Measurements from ENCODE around the gene CCDC185. TPM values are rescaled to one million over a fixed set of nuclear protein-coding genes. Genes with fewer than 3 reads are reported as not detected.
A peak's percentile ranks its signal among the peaks of the same experiment; 100 is the strongest.
"Not testable (repeated sequence)": the region's sequence is repeated elsewhere in the genome, so short reads cannot be mapped to it uniquely, and the experiment has no call there.

The CCDC185 gene
- total RNA-seq, 1 donor from 2014 or later: not detected

DNA sequence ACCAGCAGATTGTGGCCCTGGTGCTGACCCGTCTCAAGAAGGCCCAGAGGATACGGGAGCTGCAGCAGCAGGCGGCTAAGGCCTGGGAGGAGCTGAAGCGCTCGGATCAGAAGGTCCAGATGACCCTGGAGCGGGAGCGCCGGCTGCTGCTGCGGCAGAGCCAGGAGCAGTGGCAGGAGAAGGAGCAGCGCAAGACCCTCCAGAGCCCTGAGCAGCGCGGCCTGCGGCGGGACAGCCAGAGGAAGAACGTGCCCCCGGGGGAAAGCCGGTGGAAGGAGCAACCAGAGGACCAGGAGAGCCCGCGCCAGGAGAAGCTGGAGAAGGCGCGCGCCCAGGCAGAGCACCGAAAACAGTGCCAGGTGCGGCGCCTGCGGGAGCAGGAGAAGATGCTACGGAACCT lies 1.0 kb downstream of the CCDC185 start:
- no peak for DNase-seq (ENCODE audit: low read depth in 2 of 2)

DNA sequence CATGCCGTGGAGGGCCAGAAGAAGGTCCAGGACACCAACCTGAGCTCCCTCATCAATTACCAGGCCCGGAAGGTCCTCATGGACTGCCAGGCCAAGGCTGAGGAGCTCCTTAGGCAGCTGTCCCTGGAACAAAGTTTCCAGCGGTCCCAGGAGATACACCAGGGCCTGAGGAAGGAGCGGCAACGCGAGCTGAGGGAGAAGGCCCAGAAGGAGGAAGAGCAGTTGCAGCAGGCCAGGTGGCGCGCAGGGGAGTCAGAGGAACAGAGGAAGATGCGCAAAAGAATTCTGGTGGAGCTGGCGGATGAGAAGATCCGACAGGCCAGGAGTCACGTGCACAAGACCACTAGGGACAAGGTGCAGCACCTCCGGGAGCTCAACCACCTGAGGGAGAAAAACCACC lies 1.5 kb downstream of the CCDC185 start:
- DNase-seq (ENCODE audit: low read depth in 2 of 2): no peak

DNA sequence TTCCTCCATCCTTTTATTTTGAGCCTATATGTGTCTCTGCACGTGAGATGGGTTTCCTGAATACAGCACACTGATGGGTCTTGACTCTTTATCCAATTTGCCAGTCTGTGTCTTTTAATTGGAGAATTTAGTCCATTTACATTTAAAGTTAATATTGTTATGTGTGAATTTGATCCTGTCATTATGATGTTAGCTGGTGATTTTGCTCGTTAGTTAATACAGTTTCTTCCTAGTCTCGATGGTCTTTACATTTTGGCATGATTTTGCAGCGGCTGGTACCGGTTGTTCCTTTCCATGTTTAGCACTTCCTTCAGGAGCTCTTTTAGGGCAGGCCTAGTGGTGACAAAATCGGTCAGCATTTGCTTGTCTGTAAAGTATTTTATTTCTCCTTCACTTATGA lies 6.2 kb downstream of the CCDC185 start:
- not testable (repeated sequence) for DNase-seq (ENCODE audit: low read depth in 2 of 2)

DNA sequence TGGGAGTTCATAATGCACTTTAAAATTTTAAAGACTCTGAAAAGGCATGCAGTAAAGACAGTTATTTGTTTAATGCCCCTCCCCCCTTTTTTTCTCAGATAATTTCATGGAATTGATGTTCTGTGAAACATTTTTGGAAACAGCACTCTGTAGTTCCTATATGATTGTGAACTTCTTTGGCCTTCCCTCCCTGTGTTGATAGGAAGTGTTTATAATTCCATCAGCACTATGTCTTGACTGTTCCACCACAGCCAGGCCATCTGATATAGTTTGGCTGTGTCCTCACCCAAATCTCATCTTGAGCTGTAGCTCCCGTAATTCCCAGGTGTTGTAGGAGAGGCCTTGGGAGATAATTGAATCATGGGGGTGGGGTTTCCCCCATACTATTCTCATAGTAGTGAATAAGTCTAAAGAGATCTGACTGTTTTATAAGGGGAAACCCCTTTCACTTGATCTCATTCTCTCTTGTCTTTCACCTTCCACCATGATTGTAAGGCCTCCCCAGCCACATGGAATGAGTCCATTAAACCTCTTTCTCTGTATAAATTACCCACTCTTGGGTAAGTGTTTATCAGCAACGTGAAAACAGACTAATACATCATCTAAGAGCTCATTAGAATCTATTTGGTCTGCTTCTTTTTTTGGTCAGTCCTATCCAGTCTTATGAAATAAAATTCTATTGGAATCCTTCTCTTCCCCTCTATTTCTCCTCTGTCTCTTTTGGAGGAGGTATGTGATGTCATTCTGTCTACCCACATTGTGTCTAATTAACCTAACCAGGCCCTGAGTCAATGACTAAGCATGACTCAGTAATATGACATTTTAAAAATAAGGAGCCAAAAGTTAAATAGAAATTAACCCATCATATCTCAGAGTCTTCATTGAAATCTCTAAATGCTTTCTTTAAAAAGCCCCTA lies 8.9 kb downstream of the CCDC185 start:
- peak in 1 of 2 donors; percentile 64 for DNase-seq (ENCODE audit: low read depth in 2 of 2)

DNA sequence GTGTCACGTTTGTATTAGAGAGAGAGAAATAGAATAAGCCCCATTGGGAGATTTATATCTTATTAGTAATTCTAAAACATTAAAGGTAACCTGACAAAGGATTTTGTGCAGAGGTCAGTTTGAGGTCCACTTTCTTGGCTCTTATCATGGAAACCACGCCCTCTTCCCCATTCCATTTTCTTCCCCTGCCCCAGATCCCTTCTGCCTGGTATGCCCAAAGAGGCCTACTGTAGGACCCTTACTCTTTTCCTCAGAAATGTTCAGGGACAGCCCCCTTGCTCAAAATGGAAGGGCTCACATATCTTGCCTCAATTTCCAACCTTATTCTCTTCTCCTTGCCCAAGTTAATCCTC lies 9.6 kb downstream of the CCDC185 start:
- no peak for DNase-seq (ENCODE audit: low read depth in 2 of 2)

DNA sequence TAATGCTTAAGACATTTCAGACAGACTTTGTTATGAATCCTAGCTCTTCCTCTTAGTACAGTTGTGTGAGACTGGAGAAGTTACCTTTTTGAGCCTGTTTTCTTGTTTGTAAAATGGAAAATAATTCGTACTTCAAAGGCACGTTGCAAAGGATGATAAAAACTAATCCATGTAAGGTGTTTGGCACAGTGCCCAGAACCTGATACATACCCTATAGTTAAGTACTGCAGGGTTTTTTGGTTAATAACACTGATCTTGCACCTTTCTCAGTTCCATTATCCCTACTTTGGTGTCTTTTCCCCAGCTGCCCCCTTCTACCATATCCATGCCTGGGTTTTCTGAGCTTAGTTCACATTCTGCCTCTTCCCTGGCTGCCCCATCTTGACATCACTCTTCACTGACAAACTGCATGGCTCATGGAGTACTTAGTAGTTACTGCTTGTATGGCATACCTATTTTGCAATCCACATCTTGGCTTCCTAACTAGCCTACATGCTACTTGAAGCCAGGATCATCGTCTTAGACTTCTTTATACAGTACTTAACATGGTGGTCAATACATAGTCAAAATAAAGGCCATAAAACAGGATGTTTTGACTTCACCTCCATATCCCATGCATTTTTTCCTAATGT lies 10.1 kb downstream of the CCDC185 start:
- DNase-seq (ENCODE audit: low read depth in 2 of 2): no peak

DNA sequence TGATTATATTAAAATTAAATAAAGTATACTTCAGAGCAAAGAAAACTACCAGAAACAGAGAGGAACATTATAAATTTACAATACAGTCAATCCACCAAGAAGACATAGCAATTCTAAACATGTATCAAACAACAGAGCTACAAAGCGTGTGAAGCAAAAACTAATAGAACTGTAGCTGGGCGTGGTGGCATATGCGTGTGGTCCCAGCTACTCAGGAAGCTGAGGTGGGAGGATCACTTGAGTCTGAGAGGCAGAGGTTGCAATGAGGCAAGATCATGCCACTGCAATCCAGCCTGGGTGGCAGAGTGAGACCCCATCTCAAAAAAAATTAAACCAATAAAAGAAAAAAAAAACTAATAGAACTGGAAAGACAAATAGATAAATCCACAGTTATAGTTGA lies 12.3 kb downstream of the CCDC185 start:
- no peak for DNase-seq (ENCODE audit: low read depth in 2 of 2)

DNA sequence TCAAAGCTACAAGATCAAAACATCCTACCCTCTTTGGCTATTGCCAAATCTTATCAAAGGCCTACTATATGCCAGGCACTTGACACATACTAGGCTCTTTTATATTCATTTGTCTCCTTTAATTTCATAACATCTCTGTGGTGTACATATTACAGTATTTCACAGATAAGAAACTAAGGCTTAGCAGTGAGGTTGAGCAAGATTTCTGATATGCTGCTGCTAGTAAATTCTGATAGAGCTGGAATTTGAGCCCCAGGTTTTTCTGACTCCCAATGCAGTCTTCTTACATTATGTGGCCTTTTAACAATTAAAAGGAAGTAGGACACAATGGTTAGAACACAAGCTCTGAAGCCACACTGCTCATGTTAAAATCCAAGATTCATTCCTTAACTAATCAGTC lies 16.8 kb downstream of the CCDC185 start:
- DNase-seq (ENCODE audit: low read depth in 2 of 2): no peak

DNA sequence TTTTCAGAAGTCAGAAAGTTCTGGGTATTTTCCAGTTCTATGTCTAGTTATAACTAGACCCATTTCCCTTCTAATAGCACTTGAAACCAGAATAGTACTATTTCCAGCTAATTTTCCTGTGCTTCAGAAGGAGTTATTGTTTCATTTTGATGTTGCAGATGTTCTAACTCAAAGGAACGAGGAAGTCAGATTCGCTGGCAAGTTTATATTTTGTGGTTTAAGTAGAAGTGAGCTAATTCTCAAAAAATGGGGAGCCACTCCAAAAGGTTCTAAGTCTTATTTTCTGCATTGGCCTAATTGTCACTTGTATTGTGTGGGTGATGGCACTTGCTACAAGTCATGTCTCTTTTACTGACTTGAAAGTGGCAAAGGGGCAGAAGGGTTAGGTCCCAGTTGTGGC lies 18.1 kb downstream of the CCDC185 start:
- DNase-seq (ENCODE audit: low read depth in 2 of 2): no peak

DNA sequence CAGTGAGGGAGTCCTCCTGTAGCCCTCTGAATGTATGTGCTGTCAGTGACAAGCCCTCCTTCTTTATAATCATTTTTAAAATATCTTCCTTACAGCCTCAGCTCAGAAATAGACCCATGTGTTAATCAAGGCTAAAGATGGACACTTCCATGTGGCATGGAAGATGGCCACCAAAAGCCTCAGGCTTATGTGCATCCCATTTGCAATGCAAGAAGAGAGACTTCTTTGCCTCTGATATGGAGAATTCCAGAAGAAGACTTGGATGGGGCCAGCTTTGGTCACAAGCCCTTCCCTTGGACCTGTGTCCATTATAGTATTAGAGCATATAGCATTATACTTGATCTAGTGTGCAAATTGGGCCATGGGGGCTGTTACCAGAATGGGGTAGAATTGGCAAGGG lies 18.5 kb downstream of the CCDC185 start:
- no peak for DNase-seq (ENCODE audit: low read depth in 2 of 2)

DNA sequence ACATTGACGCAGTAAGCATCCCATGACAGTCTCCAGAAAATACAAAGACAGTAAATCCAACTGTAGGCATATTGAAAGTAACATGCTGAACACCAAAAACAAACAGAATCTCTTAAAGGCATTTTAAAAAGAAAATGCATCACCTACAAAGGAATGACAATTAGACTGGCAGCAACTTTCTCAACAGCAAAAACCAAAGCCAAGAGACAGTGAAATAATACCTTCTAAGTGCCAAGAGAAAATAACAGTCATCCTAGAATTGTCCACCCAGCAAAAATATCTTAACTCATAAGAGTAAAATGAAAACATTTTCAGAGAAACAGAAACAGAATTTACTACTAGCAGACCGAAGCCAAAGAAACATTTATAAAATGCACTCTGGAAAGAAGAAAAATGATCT lies 20.0 kb downstream of the CCDC185 start:
- no peak for DNase-seq (ENCODE audit: low read depth in 2 of 2)

DNA sequence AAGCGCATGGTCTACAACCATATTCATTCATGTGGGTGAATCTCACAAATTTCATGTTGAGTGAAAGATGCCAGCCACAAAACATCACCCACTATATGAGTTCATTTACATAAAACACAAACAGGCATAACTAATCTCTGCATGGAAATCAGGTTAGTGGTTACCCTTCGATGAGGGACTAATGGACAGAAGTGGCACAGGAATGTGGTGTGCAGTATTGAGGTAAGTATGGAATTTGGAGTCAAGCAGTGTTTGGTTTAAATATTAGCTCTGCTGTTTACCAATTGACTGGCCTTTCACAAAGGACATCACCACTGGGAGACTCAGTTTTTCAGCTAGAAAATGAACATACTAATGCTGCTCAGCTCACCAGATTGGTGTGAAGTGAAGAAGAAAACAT lies 24.2 kb downstream of the CCDC185 start:
- DNase-seq (ENCODE audit: low read depth in 2 of 2): no peak

DNA sequence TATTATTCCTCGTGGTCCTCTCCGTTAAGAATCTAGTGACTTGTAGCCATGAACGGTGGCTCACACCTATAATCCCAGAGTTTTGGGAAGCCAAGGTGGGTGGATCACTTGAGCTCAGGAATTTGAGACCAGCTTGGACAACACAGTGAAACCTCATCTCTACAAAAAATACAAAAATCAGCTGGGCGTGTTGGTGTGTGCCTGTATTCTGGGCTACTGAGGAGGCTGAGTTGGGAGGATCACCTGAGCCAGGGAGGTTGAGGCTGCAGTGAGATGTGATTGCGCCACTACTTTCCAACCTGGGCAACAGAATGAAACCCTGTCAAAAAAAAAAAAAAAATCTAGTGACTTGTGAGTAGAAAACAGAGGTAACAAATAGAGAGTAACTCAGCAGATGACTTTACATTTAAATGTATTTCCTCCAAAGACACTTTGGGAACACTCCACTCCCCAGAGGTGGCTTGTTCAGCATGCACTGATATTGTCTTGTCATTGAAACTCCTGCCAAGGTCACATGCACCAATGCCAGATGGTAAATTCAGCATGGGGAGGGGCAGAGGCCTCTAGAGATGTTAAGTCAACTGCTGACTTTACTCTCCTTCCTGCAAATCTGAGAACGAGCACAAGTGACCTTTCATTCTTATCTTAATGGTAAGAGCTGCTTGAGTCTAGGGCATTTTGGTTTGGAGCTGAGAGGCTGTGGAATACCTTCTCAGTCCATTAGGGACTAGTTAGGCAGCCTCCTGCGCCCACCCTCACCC lies 24.9 kb downstream of the CCDC185 start:
- no peak for DNase-seq (ENCODE audit: low read depth in 2 of 2)

DNA sequence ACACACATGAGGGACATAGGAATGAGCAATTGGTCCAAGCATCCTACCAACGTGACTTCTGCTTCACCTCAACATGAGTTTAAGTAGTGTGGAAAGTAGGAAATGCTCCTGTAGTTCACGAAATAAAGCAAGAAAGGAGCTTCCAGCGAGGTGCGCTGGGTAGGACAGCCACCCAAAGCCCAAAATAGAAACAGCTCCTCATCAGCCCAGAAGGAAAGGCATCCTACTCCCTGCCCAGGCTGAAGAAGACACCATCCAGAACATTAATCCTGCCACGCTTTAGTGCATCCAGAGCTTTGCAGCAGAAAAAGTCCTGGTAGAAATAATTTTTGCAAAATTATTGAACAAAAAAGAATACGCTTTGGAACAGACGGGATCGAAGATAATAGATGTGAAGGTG lies 25.9 kb downstream of the CCDC185 start:
- DNase-seq (ENCODE audit: low read depth in 2 of 2): no peak

DNA sequence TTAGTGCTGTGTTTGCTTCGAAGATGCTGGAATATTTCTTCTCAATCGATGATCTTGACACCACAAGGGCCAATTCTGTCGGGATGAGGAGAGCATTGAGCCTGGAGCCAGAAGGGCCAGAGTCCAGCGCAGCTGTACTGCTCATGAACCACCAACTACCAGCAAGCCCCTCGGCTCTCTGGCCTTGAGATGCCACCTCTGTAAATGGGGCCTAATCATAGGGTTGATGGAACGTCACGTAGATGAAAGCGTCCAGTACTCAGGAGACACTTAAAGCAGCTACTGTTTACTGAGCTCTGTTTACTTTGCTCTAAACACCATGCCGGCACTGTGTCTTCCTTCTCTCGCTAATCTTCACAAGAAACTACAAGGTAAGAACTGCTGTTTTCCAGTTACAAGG lies 26.3 kb downstream of the CCDC185 start:
- no peak for DNase-seq (ENCODE audit: low read depth in 2 of 2)

DNA sequence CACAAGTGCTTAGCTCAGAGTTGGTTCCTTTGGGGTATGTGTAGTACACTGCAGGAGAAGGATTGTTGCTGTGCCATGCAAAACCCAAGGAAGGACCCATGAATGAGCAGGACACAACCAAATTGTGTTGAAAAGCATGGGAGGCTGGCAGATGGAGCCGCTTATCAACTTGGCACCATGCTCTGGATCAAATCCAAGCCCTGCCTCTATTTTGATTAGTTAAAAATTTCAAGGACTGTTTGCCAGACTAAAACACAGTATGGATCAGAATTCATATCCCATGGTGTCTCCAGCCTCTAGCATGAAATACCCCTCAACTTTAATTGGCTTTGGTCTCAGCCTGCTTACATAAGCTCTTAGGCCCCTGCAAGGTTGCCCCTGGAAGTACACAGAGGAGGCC lies 27.8 kb downstream of the CCDC185 start:
- no peak for DNase-seq (ENCODE audit: low read depth in 2 of 2)

DNA sequence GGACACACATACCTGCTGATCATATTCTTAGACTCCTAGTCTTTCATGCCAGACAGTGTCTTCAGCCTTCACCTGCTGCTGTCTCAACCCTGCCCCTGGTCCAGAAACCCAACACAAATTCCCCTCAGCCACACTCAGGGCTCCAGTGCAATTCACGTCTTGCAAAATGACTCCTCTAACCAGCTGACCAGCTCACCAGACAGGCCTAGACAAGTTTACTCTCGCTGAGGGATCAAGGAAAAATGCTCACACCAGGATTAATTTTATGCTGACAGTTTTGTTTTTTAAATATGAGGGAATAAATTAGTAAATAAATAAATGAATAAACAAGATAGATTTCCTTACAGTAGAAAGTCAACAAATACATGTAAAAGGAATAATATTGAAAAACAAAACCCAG lies 28.5 kb downstream of the CCDC185 start:
- DNase-seq (ENCODE audit: low read depth in 2 of 2): no peak

DNA sequence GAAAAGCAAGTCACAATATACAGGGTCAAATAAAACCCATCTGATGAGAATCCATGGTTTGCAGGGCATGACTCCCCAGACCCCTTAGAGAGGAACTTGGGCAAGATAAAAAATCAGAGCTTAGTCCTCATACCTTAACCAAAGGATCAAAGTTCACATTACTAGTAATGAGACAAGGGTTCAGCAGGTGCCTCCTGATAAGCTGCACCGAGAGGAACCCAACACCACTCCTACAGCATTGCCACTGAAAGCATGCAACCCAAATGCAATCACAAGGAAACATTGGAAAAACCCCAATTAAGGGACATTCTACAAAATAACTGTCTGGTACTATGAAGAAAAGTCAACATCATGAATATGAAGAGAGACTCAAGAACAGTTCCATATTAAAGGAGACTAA lies 29.7 kb downstream of the CCDC185 start:
- no peak for DNase-seq (ENCODE audit: low read depth in 2 of 2)

DNA sequence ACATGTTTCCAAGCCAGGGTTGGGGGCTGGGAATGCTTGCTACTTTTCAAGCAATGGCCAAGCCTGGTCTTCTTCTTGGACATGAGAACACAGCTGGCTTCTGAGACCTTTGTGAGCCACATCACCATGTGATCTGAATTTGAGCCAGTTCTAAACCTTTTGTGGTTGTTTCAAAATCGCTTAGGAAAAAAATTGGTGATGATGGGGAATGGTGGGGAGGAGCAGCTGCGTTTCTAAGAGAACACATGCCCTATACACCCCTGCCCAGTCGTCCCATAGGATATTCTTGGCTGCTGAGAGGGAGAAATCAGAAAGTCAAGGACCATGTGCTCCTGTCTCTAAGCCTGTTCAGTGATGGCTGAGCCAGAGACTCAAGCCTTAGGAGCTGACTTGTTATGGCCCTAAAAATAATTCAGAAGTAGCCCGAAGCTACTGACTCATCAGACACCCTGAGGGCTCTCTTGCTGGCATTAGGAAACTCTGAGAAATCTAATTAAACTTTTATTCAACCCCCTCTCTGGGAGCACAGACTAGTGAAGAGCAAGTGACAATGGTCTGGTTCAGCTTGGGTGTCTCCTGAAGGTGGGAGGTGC lies 30.5 kb downstream of the CCDC185 start:
- DNase-seq (ENCODE audit: low read depth in 2 of 2): no peak

DNA sequence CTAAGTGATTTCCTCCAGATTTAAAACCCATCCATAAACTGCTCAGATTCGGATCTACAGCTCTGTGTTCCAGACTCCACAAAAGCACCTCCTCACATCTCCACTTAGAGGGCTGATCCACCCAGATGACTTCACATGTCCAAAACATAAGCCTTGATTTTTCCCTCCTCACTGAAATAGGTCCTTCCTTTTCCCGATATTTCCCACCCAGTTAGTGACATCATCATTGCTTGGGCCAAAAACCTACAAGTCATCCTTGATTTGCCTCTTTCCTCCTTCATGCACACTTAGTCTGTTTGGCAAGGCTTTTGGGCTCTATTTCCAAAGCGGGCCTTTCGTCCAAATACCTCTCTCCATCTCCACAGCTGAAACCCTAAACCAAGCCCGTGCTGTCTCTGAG lies 32.3 kb downstream of the CCDC185 start:
- no peak for DNase-seq (ENCODE audit: low read depth in 2 of 2)

DNA sequence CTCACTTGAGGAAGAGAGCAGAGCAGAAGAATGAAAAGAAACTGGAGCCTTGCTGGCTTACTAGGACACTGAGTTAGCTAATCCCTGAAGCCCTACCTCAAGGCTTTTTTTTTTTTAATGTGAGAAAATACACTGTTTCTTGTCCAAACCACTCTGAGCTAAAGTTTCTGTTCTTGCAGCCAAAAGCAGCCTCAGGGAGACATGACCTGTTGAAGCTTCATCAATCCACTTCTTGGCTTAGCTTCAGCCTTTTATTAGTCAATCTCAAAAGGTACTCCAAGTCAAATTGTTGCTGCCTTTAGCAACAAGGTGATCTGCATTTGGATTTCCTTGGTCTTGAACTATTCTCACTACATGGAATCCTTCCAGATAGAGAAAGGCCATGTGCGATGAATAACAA lies 33.7 kb downstream of the CCDC185 start:
- no peak for DNase-seq (ENCODE audit: low read depth in 2 of 2)

DNA sequence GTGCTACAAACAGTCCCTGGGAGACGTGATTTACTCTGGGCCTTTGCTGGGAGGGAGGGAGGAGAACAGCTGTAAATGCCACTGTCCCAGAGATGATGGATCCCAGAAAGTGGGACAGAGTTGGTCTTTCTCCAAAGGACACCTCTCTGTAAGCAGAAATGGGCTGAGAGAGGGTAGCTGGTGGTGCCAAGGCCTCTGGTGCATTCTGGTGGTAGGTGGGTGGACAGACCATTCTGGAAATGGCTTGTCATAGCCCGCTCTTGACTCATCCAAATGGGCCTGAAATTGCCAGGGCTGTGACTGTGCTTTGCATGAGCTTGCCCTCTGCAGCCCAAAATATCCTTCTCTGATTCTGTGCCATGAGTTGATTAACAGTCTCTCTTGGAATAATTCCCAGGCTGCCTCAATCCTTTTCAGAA lies 36.1 kb downstream of the CCDC185 start:
- DNase-seq (ENCODE audit: low read depth in 2 of 2): no peak
